B cell (primary cell): ENCODE results near the gene B4GALT5. TPM values are rescaled to one million over a fixed set of nuclear protein-coding genes. Genes with fewer than 3 reads are reported as not detected.

Experiments
- ATAC-seq: fragments of 200-7000 bp; cut with Tn5 transposase; one replicate; pipeline ENCODE4 v1.10.0; 2021; ENCODE audit warnings: low read depth, mild to moderate bottlenecking, moderate number of reproducible peaks, moderate library complexity
- CTCF ChIA-PET: fragments of 350-600 bp; sonication (Branson Sonifier 250); formaldehyde crosslinking; loops from one replicate; lab custom pipeline; 2021; ENCODE audit warnings: antibody characterized with exemption, inconsistent platforms; lab: Charles Lee
- POLR2A ChIA-PET: fragments of 350-600 bp; sonication (Branson Sonifier 250); formaldehyde crosslinking; loops from one replicate; lab custom pipeline; 2021; ENCODE audit warnings: antibody characterized with exemption; lab: Charles Lee
- DNase-seq: peaks from one replicate; pipeline ENCODE4 v3.0.0; 2013
- H2AFZ ChIP-seq: 2 replicates; pipeline ENCODE4 v1.6.1; 2012; ENCODE audit warnings: mild to moderate bottlenecking, low read depth, low read length; ENCODE audit not compliant: insufficient read depth, poor library complexity, severe bottlenecking
- H3K27ac ChIP-seq, 2 donors: 1 replicate in 1 of 2; 2 replicates in 1 of 2; pipeline ENCODE4 v1.5.1; 2012 to 2013; ENCODE audit warnings: low read length in 2 of 2, mild to moderate bottlenecking in 2 of 2, moderate library complexity in 1 of 2
- H3K27me3 ChIP-seq, 4 experiments: fragments of 200-600 bp in 1 of 4; sonication (generic) in 1 of 4; replicated peaks in 1 of 4; 1 replicate in 2 of 4; 2 replicates in 2 of 4; pipeline versions ENCODE4 v1.6.1 to v1.7.0; 2013 to 2016; ENCODE audit warnings: low read length in 3 of 4, mild to moderate bottlenecking in 2 of 4, mixed read lengths in 1 of 4, moderate library complexity in 1 of 4; ENCODE audit not compliant: insufficient read depth in 4 of 4, control insufficient read depth in 3 of 4; ENCODE audit errors: control extremely low read depth in 1 of 4
- H3K36me3 ChIP-seq, 2 experiments: replicated peaks in 1 of 2; 1 replicate in 1 of 2; 2 replicates in 1 of 2; pipeline versions ENCODE4 v1.6.1 to v1.7.1; 2013; ENCODE audit warnings: low read length in 1 of 2; ENCODE audit not compliant: insufficient read depth in 2 of 2, control insufficient read depth in 1 of 2; ENCODE audit errors: control extremely low read depth in 1 of 2, extremely low read depth in 1 of 2
- H3K4me1 ChIP-seq, 2 donors: fragments of 200-600 bp in 1 of 2; sonication (generic) in 1 of 2; 1 replicate in 1 of 2; 2 replicates in 1 of 2; pipeline versions ENCODE4 v1.5.1 to v1.6.1; 2013 to 2017; ENCODE audit warnings: low read length in 2 of 2; ENCODE audit not compliant: control insufficient read depth in 2 of 2, insufficient read depth in 2 of 2
- H3K4me2 ChIP-seq: replicated peaks from 2 replicates; pipeline ENCODE3; 2012; ENCODE audit warnings: mild to moderate bottlenecking, low read depth, low read length; ENCODE audit not compliant: poor library complexity, severe bottlenecking
- H3K4me3 ChIP-seq, 5 experiments: fragments of 200-600 bp in 1 of 5; sonication (generic) in 1 of 5; 1 replicate in 3 of 5; 2 replicates in 2 of 5; pipeline versions ENCODE4 v1.5.1 to v1.7.0; 2011 to 2016; ENCODE audit warnings: low read length in 4 of 5, mild to moderate bottlenecking in 4 of 5, low read depth in 2 of 5, control low read depth in 1 of 5, moderate library complexity in 1 of 5; ENCODE audit not compliant: insufficient read depth in 1 of 5; ENCODE audit errors: control extremely low read depth in 1 of 5, extremely low read depth in 1 of 5
- H3K79me2 ChIP-seq: fragments of 200-600 bp; sonication (generic); one replicate; pipeline ENCODE4 v1.6.0; 2016; ENCODE audit warnings: low read length; ENCODE audit not compliant: control insufficient read depth, insufficient read depth
- H3K9ac ChIP-seq: fragments of 200-600 bp; sonication (generic); 2 replicates; pipeline ENCODE4 v1.6.1; 2017; ENCODE audit warnings: mild to moderate bottlenecking, low read length, moderate library complexity
- H3K9me3 ChIP-seq, 3 donors: one replicate each; pipeline versions ENCODE4 v1.6.1 to v1.7.1; 2013; ENCODE audit warnings: low read length in 2 of 3; ENCODE audit not compliant: control insufficient read depth in 2 of 3, insufficient read depth in 1 of 3; ENCODE audit errors: control extremely low read depth in 1 of 3
- H4K20me1 ChIP-seq: 2 replicates; pipeline ENCODE4 v1.6.0; 2012; ENCODE audit warnings: mild to moderate bottlenecking, low read length; ENCODE audit not compliant: insufficient read depth, control insufficient read depth, poor library complexity, severe bottlenecking
- H3K27ac Mint-ChIP-seq: one replicate; pipeline ENCODE4 v1.8.0; 2021; ENCODE audit warnings: mixed read lengths
- H3K27me3 Mint-ChIP-seq: one replicate; pipeline ENCODE4 v1.8.0; 2021; ENCODE audit warnings: mixed read lengths
- H3K4me1 Mint-ChIP-seq: one replicate; pipeline ENCODE4 v1.8.0; 2021; ENCODE audit warnings: mixed read lengths
- H3K4me3 Mint-ChIP-seq: one replicate; pipeline ENCODE4 v1.8.0; 2021; ENCODE audit warnings: mixed read lengths
- H3K9me3 Mint-ChIP-seq: one replicate; pipeline ENCODE4 v1.8.0; 2022; ENCODE audit warnings: mixed read lengths; ENCODE audit not compliant: insufficient read depth
- CTCF ChIP-seq: fragments of 200-600 bp; IDR thresholded peaks from one replicate; pipeline ENCODE4 v1.8.0; 2022; ENCODE audit warnings: antibody characterized with exemption, mild to moderate bottlenecking
- EZH2 ChIP-seq: IDR thresholded peaks from 2 replicates; pipeline ENCODE4 v1.6.1; 2012; ENCODE audit warnings: borderline replicate concordance, low read depth, mild to moderate bottlenecking, moderate library complexity, low read length; ENCODE audit not compliant: insufficient read depth, poor library complexity, severe bottlenecking
- WGBS: methylation state at CpG from one replicate; pipeline ENCODE4 v1.1.5; 2013; ENCODE audit warnings: missing lambda C conversion rate; ENCODE audit not compliant: insufficient coverage; 5-methylcytosine and 5-hydroxymethylcytosine counted together
- intact Hi-C: fragments of 100-400 bp; cut with micrococcal nuclease; formaldehyde crosslinking; loops from one replicate; pipeline ENCODE4 v1.10.0; 2022
- polyA plus RNA-seq: library from polyadenylated mRNA; depleted of rRNA; stranded (reverse); fragments of >200 nt; gene quantifications from 2 replicates; pipeline ENCODE4 v1.2.3, GENCODE V29; 2012
- total RNA-seq, 2 donors: library from RNA; stranded (reverse); fragments of 120-200 nt in 1 of 2; gene quantifications; 1 replicate in 1 of 2; 2 replicates in 1 of 2; pipeline versions ENCODE4 v1.2.3 to v1.2.4, GENCODE V29; 2013 to 2022

Gene B4GALT5
- total and polyA plus RNA-seq, 2 donors (not counting 1 experiment from before 2014, with no cell fraction given), result 3.4 to 7.3 TPM

GRCh38 chr20:49608752-49609670, 104.7 kb downstream of the B4GALT5 start:
- TF ChIP-seq EZH2, result no peak
- TF ChIP-seq CTCF, result peak; percentile 95
- H3K4me2 ChIP-seq, result peak overlapping the region; percentile 57
- peaks cover 18% of the 10 kb centered on the region for H3K4me1 Mint-ChIP-seq
- H3K27ac Mint-ChIP-seq, result no peak overlapping the region
- WGBS, result 8% methylated on average over 16 of the region's 17 CpGs
- intact Hi-C loops, result loop anchor here (1.0 kb wide), 1 partner anchor 68 kb away; no protein-coding TSS in a partner anchor
- no peaks in the 10 kb centered on the region for H3K79me2 ChIP-seq
- H3K9me3 ChIP-seq, result no peaks in the 10 kb centered on the region
- H2AFZ ChIP-seq, result peak overlapping the region; percentile 63
- ChIA-PET POLR2A (no interaction called here), CTCF (interaction anchor here (0.5 to 12.2 kb wide), 27 partner anchors 12 to 304 kb away, joined by 3 to 241 read pairs (median 4); partner anchors contain the start of gene SLC9A8)
- H4K20me1 ChIP-seq, result no peaks in the 10 kb centered on the region
- DNase-seq (peak; percentile 83), ATAC-seq (peak; percentile 79)
- peak overlapping the region; percentile 38 for H3K4me3 Mint-ChIP-seq
- peaks cover 14 to 20% of the 10 kb centered on the region in 2 donors for H3K4me1 ChIP-seq
- no peaks in the 10 kb centered on the region for H3K36me3 ChIP-seq
- H3K27me3 Mint-ChIP-seq, result peaks cover 18% of the 10 kb centered on the region
- H3K9ac ChIP-seq, result no peak overlapping the region
- H3K9me3 Mint-ChIP-seq, result no peaks in the 10 kb centered on the region
- peaks cover 0 to 35% (median 8%) of the 10 kb centered on the region in 4 experiments for H3K27me3 ChIP-seq
- H3K27ac ChIP-seq, result no peak overlapping the region
- H3K4me3 ChIP-seq, result peak overlapping the region in 1 of 5 experiments; percentile 26
